Non-pigmented ciliary epithelial cell (primary cell): ENCODE results near the gene SCAF11.
A peak's percentile ranks its signal among the peaks of the same experiment; 100 is the strongest.

Experiments used
- DNase-seq: peaks from one replicate; pipeline ENCODE4 v3.0.0-alpha.2; 2010; ENCODE audit warnings: low read depth

SCAF11 gene

DNA sequence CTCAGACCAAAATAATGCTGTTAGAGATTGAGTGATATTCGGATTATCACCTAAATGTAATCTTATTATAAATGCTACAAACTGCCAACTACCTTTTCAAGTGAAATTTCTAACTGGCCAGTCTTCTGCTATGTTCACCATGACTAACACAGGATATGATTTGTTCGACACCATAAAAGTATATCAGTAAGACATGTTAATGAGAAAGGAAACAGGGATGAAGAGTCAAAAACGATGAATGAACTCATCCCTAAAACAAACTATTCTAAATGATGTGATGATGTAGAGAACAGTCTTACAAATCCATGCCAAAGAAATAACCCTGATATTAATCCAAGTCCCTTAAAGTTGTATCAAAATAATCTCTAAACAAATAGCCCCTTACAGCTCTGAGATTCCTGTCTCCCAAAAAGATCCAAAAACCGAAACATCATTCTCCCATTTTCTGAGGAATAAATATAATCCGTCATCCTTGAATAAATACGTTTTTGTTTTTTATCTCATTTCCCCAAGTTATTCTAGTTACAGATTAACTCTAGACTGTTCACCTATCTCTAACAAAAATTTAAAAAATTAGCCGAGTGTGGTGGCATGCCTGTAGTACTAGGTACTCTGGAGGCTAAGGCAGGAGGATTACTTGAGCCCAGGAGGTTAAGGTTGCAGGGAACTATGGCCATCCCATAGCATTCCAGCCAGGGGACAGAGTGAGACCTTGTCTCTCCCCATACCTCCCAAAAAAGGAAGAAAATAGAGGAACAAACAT is 9.1 kb downstream of the SCAF11 start:
- no peak for DNase-seq

DNA sequence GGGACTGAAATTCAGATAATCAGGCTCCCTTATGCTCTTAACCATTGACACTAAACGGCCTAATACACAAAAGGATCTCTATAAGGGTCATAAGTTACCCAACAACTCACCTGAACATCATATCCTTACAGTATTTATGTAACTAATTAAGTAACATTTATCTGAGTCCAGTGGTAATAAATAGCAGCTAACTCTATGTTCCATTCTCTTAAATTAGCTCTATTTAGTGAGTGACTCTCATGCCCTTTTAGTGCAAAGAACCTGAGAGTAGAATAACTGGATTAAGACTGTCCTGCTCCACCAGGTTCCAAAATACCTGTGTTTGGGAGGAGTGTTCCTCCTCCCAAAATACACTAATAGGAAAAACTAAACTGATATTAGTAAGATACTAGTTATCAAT is 9.8 kb downstream of the SCAF11 start:
- no peak for DNase-seq

GRCh38 chr12:45978108-45978507 is 12.3 kb downstream of the SCAF11 start:
- DNase-seq = no peak

DNA sequence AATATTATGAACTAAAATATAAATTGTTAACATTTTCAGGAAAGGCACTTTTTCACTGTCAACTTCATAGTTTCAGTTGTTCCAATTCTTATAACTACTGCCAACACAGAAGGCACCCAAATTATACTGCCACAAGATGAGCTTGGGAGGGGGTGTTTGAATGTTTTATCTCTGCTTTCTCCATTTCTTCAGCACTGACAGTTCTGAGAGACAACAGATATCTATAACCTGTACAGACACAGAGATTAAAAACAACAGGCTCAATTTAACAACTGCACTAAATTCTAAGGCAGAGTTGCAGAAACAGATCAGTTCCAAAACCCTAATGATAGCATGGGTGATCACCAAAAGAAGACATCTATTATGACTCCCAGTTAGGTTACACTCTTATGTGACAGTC is 12.8 kb downstream of the SCAF11 start:
- DNase-seq = no peak

DNA sequence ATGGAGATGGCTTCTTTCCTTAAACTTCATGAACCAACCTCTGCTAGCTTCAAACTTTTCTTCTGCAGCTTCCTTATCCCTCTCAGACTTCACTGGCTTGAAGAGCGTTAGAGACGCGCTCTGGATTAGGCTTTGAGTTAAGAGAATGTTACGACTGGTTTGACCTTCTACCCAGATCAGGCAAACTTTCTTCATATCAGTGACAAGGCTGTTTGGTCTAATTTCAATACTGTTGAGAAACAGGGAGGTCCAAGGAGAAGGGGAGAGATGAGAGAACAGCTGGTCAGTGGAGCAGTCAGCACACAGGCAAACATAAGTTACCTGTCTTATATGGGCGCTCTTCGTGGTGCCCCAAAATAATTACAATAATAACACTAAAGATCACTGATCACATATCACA is 14.9 kb downstream of the SCAF11 start:
- DNase-seq = no peak

GRCh38 chr12:45974883-45975282 is 15.5 kb downstream of the SCAF11 start:
- no peak for DNase-seq

DNA sequence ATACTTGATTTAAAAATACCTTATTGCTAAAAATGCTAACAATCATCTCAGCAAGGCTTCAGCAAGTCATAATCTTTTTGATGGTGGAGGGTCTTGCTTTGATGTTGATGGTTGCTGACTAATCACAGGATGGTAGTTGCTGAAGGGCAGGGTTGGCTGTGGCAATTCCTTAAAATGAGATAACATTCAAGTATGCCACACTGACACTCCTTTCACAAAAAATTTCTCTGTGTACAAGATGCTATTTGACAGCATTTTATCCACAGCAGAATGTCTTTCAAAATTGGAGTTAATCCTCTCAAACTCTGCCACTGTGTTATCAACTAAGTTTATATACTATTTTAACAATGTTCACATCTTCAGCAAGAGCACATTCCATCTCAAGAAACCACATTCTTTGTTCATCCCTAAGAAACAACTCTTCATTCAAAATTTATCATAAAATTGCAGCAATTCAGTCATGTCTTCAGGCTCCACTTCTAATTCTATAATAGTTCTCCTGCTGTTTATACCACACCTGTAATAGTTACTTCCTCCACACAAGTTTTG is 16.1 kb downstream of the SCAF11 start:
- DNase-seq = no peak

DNA sequence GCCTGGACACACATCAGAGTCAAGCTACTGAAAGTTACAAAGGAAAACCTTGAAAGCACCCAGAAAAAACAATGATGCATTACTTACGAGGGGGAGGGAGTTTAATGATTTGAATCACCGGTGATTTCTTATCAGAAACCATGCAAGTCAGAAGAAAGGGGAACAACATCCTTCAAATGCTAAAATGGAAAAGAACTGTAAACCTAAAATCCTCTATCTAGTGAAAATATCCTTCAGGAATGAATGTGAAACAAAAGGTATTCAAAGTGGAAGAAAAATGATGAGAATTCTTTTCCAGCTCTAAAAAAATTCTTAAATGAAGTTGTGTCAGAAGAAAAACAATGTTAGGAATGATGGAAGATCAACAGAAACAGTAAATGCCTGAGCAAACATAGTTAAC is 16.8 kb downstream of the SCAF11 start:
- no peak for DNase-seq

GRCh38 chr12:45970391-45970790 is 20.0 kb downstream of the SCAF11 start:
- no peak for DNase-seq

DNA sequence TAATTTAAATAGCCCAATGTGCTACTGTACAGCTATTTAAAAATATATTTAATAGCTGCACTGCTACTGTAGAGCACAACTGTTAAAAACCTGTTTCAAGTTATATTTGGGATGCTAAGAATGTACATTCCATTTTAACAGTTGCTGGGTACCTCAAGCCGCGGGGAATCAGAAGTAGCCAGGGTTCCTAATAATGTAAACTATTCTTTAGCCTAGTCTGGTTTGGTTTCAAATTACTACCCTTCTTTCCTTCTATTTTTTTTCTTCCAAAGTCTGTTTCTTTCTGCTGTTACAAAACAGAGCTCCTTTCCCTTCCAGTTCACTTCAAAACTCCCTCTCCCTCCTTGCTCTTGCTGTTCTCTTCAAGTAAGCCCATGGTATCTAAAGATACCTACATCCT is 21.3 kb downstream of the SCAF11 start:
- no peak for DNase-seq

GRCh38 chr12:45966486-45966885 is 23.9 kb downstream of the SCAF11 start:
- DNase-seq = peak; percentile 74

DNA sequence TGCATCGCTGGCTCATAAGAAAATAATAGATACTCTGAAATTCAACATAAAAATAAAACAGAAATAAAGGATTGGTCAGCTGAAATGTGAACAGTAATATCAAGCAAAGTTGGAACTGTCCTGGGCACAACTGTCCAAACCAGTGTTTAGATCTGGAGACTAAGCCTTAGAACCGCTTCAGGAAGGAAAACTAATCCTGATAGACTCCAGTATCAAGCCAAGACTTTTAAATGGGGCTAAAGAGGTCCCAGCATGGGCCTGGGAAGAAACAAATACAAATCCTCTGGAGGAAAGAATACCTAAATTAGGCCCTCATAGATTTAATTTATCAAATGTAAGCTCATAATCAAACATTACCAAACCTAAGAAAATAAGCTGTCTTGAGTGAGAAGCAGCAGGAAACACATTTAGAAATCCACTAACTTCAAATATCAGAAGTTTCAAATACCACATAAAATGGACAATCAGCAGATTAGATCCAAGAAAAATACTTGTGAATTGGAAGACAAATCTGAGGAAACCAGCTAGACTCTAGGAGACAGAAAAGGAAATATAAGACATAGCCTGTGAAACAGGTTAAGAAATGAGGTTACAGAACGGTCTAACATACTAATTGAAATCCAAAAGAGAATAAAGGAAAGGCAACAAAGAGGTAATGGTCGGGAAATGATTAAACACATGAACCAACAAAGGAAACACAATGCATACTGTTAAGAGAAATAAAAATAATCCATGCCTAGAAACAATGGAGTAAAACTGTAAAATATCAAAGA is 27.6 kb downstream of the SCAF11 start:
- no peak for DNase-seq

DNA sequence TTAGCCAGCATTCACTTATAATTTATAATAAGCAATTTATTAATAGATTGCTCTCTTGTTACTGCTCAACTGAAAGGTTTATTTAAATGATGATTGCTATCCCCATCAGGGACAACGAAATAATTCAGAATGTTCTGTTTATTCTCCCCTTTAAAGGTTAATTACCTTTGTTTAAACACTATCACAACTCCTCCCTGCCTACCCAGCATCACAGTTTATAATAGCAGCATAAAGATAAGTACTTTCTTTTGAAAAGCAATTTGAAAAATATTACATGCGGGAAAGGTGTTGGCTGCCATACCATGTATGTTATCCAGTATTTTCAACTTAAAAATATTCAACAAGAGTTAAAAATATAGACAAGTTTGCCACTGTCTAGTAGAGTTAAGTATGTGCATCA is 30.6 kb downstream of the SCAF11 start:
- DNase-seq = no peak

- DNase-seq = no peak
Measured at GRCh38 chr12:45959025-45959424, 31.3 kb downstream of the SCAF11 start.

DNA sequence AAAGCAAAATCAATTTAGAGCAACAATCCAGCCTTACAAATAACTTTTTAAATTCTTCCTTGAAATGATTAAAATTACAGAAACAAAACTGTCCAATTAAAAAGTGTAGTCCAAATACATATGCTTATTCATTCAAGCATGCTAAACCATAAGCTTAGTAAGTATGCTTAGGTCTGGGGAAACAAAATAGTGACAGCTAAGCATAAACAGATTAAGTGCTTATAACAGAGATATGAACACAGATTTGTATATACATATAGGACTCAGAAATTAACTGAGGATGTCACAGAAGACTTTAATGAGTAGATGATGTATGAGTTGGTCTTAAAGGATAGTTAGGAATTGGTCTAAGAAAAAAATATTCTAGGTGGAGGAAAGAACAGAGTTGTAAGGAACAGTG is 41.8 kb downstream of the SCAF11 start:
- DNase-seq = no peak

GRCh38 chr12:45946435-45946834 is 43.9 kb downstream of the SCAF11 start:
- DNase-seq = no peak

DNA sequence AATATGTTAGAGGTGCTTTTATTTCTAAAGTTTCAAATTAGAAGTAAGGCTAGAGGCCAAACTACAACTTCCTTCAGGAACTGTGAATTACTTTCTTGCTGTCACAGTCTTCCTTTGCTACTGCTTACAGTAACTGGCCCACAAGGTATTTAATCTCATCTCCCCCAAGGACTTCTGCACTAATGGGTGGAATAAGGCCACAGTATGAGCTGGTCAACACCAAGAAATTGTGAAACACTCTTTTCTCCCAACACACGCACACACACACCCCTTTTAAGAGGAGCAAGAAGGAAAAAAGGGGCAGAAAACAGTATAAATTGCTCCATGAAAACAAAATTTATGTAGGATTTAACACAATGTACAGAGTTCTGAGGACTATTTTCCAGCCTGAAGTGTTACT is 45.6 kb downstream of the SCAF11 start:
- DNase-seq = no peak

GRCh38 chr12:45939759-45940158 is 50.6 kb downstream of the SCAF11 start:
- no peak for DNase-seq

GRCh38 chr12:45938566-45938965 is 51.8 kb downstream of the SCAF11 start:
- no peak for DNase-seq

DNA sequence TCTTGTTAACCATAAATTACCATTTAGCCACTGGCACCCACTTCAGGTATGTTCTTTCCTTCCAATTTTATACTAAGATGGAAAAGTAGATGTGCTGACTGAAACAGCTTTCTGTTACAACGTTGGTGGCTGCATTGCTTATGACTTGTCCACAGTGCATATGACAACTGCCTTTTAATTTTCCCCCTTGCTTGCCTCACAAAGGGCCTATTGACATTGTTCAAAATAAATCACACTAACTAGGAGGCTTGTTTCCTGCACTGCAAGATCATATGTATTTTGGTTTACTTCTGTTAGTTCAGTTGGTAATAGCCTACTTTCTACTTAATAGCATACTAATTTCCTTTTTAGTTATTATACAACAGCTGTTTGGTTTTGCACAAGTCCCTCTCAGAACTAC is 55.4 kb downstream of the SCAF11 start:
- no peak for DNase-seq

DNA sequence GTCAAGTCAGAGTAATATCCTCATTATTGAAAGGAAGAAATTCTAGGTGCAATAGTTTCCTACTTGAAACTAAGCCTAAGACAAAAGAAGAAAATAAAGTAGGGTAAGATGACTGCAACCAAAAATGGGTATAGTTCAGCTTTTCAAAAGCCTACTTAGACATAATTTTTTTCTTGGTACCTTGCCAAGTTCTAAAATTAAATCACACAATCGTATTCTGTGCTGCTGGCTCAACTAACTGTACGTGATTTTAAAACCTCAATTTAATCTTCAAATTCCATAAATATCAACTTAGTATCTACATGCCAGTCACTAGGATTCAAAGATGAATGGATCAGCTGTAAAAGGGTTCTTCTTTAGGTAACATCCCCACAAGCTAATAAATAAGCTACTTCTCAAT is 56.9 kb downstream of the SCAF11 start:
- no peak for DNase-seq

- no peak for DNase-seq
Measured at GRCh38 chr12:45930369-45930768, 60.0 kb downstream of the SCAF11 start.

GRCh38 chr12:45928309-45928708 is 62.1 kb downstream of the SCAF11 start:
- no peak for DNase-seq
